ENCODE measurements around the gene TSPYL6. TPM values are rescaled to one million over a fixed set of nuclear protein-coding genes. Genes with fewer than 3 reads are reported as not detected.

The TSPYL6 gene
- total RNA-seq, 1 donor from 2014 or later: 0.08 TPM

DNA sequence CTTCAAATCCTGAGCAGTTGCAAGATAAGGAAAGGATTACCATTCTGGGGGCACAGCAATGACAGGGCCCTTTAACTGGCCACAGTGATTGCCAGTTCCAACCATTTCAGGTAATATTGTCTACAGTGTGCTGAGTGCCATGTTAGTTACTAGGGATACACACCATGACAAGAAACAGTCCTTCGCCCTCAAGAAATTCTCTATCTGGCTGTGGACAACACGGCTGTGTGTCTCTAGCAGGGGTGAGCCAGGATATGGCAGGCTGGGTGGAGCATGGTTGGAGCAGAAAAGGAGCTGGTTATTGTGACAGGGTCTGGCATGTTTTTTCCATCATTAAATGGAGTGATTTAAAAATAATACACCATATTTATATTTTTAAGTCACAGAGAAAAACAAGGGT lies 31.0 kb downstream of the TSPYL6 start:
- Histone ChIP-seq H3K36me3 (no peaks in the 10 kb centered on the region), H3K4me1 (peaks cover 38% of the 10 kb centered on the region), H3K27me3 (ENCODE audit: low read depth) (no peaks in the 10 kb centered on the region), H3K9me3 (replicated peaks) (no peaks in the 10 kb centered on the region), H3K4me3 (no peak overlapping the region), H3K27ac (replicated peaks) (no peak overlapping the region)
- no peak for DNase-seq
- intact Hi-C loops (cut with micrococcal nuclease): no loop called here
- TF ChIP-seq, protein P1, sequence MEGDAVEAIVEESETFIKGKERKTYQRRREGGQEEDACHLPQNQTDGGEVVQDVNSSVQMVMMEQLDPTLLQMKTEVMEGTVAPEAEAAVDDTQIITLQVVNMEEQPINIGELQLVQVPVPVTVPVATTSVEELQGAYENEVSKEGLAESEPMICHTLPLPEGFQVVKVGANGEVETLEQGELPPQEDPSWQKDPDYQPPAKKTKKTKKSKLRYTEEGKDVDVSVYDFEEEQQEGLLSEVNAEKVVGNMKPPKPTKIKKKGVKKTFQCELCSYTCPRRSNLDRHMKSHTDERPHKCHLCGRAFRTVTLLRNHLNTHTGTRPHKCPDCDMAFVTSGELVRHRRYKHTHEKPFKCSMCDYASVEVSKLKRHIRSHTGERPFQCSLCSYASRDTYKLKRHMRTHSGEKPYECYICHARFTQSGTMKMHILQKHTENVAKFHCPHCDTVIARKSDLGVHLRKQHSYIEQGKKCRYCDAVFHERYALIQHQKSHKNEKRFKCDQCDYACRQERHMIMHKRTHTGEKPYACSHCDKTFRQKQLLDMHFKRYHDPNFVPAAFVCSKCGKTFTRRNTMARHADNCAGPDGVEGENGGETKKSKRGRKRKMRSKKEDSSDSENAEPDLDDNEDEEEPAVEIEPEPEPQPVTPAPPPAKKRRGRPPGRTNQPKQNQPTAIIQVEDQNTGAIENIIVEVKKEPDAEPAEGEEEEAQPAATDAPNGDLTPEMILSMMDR (IDR thresholded peaks at IDR 0.05; ENCODE audit: borderline replicate concordance): no peak

DNA sequence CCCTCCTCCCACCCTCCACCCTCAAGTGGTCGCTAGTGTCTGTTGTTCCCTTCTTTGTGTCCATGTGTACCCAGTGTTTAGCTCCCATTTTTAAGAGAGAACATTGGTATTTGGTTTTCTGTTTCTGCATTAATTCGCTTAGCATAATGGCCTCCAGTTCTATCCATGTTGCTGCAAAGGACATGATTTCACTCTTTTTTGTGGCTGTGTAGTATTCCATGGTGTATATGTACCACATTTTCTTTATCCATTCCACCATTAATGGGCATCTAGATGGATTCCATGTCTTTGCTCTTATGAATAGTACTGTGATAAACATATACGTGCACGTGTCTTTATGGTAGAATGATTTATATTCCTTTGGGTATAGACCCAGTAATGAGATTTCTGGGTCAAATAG lies 42.9 kb downstream of the TSPYL6 start:
- no peak for DNase-seq
- TF ChIP-seq, protein P1 (IDR thresholded peaks at IDR 0.05; ENCODE audit: borderline replicate concordance): no peak
- Histone ChIP-seq H3K9me3 (replicated peaks) (peaks cover 17% of the 10 kb centered on the region), H3K27me3 (ENCODE audit: low read depth) (no peaks in the 10 kb centered on the region), H3K4me1 (peaks cover 23% of the 10 kb centered on the region), H3K36me3 (no peaks in the 10 kb centered on the region), H3K27ac (replicated peaks) (peak overlapping the region; percentile 37), H3K4me3 (no peak overlapping the region)
- intact Hi-C loops (cut with micrococcal nuclease): no loop called here

DNA sequence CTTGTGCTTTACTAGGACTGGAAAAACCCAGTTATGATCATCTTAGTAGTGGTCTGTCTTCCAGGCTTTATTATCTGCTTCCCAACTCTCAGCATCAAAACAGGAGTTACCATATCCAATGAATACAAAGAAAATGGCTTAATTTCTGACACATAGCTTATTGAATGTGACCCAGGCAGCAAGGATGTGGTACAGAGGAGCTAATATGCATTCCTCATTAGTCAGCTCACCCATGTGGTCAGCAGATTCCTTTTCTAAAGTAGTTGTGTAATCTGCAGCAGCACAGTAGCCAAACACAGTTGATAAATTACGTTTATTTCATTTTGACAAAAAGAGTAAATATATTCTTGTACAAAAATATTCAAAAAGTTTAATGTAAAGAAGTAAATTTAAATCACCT lies 43.6 kb downstream of the TSPYL6 start:
- Histone ChIP-seq H3K27me3 (ENCODE audit: low read depth) (no peaks in the 10 kb centered on the region), H3K4me1 (peaks cover 30% of the 10 kb centered on the region), H3K36me3 (no peaks in the 10 kb centered on the region), H3K9me3 (replicated peaks) (peaks cover 17% of the 10 kb centered on the region), H3K4me3 (no peak overlapping the region), H3K27ac (replicated peaks) (peak overlapping the region; percentile 37)
- intact Hi-C loops (cut with micrococcal nuclease): no loop called here
- TF ChIP-seq, protein P1 (IDR thresholded peaks at IDR 0.05; ENCODE audit: borderline replicate concordance): no peak
- DNase-seq: no peak

DNA sequence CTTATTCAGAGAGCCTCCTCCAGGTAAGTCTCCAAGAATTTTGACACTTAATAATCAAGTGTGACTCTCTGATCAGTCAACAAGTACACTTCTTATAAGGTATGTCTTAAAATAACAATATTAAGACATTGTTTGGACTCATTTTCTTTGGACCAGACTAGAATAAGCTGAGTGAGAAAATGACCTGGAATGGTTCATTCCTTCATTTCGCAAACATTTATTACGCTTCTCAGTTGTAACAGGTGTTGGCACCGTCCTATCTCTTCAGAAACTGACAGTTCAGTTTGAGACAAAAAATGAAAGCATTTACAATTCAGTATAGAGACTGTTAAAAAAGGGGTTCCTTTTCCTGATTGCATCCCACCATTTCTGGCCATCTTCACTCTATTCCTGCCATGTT lies 46.6 kb downstream of the TSPYL6 start:
- Histone ChIP-seq H3K36me3 (no peaks in the 10 kb centered on the region), H3K27me3 (ENCODE audit: low read depth) (no peaks in the 10 kb centered on the region), H3K27ac (replicated peaks) (peak overlapping the region; percentile 84), H3K4me1 (peaks cover 41% of the 10 kb centered on the region), H3K9me3 (replicated peaks) (peaks cover 4% of the 10 kb centered on the region), H3K4me3 (no peak overlapping the region)
- TF ChIP-seq, protein P1 (IDR thresholded peaks at IDR 0.05; ENCODE audit: borderline replicate concordance): no peak
- DNase-seq: no peak
- intact Hi-C loops (cut with micrococcal nuclease): no loop called here

DNA sequence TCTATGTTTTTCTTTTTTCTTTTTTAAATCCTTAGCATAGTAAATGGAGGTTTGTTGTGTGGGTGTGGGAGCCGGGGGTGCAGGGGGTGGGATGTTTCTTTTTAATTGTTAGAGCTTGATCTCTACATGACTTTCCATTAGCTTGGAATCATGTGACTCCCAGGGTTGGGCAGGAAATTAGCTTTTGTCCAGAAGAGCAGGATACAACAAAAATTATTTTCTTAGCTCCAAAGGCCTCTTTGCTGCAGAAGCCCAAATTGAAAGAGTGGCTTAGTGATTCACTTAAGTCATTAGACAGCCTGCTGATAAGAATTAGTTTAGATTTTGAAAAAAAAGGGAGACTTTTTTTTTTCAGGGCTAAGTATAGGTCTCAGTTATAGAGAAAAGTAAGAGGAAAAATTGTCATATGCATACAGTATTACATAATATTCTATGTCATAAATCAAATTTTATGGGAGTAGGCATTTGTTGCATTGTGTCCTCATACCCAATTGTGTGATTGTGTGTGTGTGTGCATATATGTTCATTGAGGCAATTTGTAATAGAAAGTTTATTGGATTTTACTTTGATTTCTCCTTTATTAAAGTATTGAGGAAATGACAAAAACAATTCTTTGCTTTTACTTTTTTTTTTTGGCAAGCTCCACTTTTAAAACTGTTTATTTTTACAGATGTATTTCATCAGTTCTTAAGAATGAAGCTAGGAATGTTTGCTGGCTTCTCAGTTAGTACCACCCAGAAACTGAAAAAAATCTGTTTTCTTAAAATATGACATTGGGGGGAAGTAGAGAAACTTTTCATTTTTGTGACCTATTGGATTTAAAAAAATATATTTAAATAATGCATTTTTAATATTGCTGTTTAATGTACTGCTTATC lies 47.4 kb downstream of the TSPYL6 start:
- Histone ChIP-seq H3K27me3 (ENCODE audit: low read depth) (no peaks in the 10 kb centered on the region), H3K4me3 (peak overlapping the region; percentile 5), H3K27ac (replicated peaks) (peak overlapping the region; percentile 84), H3K4me1 (peaks cover 41% of the 10 kb centered on the region), H3K36me3 (no peaks in the 10 kb centered on the region), H3K9me3 (replicated peaks) (no peaks in the 10 kb centered on the region)
- TF ChIP-seq, protein P1 (IDR thresholded peaks at IDR 0.05; ENCODE audit: borderline replicate concordance): no peak
- DNase-seq: no peak
- intact Hi-C loops (cut with micrococcal nuclease): no loop called here

All from left ventricle myocardium inferior (tissue), 1 donor.